NOMO-1 (cell line): ENCODE results near the gene WLS.

Experiments used
- DNase-seq, 2 experiments: peaks; one replicate each; lab custom pipeline; 2025; ENCODE audit not compliant: unreplicated experiment in 2 of 2; lab: John Stamatoyannopoulos, UW

The WLS gene

DNA sequence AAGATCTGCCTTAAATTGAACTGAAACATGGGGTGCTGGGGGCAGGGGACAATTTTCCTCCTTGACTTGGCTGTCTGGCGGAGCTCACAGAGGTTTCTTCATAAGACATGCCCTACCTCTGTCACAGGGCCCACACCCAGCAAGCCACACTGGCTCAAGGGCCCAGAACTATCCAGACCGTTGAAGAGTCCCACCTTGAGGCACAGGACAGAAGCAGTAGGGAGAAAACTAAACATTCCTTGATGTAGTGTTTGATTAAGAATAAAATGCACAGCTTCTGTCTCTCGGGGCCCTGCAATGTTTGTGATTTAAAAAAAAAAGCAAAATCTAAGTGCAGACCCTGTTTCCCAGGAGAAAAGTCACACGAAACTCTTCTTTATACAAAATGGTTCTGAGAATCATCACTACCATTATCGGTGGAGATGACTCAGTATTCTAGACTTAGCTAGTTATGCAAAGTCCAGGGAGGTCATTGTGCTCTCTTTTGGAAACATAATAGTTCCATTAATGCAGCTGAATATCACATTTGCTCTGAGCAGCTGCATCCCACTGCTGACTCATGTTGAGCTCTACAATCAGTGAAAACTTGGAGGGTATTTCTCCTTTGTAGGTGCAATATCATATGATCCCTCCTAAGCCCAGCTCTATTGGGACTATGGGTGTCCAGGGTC, 128.3 kb downstream of the WLS start:
- DNase-seq: no peak

DNA sequence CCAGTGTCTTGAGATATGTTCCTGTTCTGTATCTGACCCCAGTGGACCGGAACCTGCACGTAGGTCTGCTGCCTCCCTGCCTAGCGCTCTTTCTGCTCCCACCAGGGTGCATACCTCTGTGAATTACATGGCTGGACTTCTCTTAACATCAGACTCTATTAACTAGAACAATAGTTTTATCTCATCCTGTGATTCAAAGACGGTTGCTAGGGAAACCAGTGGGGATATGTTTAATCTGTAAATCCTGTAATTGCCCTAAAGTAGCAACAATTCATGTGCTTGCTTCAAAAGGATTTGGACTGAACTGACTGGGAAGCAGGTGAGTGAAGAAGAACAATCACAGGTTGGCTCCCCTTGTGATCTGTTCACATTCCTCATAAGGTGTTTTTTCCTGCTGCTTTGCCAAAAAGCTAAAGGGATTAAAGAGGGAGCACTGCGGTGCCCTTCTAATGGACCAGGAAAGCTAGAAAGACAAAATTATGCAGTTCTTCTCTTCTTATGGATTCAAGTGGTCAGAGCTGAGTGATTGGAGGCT, 129.2 kb downstream of the WLS start:
- no peak for DNase-seq

DNA sequence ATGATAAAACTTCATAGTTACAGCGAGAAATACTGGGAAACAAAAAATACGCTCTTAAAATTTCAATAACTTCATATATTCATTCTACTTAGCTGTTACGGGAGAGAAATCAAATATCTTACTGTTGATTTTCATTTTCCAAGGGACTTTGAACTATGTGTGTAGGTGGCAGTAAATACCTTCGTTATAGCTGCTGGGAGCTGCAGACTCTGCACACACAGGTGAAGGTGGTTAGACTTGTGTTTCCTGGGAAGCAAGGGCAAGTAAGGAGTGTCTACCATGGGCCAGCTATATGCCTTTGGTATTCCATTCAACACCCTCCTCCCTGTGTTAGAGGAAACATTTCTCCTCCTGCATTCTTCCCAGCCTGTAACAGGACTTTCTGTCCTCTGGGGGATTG, 130.5 kb downstream of the WLS start:
- no peak for DNase-seq

DNA sequence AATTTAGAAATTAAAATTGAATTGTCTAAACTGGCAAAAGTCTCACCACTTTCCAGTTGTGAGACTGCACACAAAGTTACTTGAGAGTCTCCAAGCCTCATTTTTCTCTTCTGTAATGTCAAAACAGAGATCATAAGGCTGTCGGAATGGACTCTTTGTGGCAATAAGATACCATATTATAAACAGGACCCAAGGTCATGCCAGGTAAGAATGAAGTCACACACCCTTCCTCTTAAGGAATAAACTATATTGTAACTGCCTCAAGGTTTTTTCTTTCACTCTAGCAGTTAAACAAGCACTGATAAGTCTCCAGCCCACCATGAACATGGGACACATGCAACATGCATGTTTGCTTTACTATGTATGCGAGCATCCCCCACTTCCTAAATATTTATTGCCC, 131.8 kb downstream of the WLS start:
- no peak for DNase-seq

DNA sequence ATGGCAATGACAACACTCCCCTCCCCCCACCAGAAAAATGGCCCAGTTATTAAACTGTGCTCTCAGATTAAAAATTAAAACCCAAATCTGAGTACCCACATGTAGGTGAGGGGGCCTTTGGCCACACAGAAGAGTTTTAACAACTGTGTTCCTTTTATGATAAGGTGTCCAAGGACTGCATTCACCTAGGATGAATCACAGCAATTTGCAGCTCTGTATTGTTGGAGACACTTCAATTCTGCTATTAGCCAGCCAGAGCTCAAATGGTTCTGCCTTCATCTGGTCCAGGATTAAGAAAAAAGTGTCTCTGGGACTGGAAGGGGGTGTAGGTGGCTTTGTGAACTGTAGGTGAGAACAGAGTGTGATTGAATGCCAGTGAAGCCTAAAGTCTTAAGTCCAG, 138.6 kb downstream of the WLS start:
- no peak for DNase-seq

DNA sequence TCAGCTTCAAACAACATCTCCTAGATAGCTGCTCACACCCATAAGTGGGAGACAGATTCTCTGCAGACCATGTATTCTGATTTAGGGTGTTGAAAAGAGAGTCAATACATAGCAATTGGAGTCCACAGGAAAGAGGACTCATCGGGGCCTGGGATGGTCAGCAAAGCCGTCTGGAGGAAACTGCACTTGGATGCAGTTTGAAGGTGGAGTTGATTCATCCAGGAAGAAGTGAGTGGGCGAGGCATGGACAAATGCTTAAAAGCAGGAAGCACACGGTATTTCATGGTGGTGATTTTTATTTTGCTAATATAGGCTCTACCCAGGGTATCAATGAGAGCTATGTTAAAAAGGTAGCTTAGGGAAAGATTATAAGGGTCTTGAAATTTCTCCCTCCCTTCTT, 145.1 kb downstream of the WLS start:
- no peak for DNase-seq

GRCh38 chr1:68085752-68086151, 146.6 kb downstream of the WLS start:
- no peak for DNase-seq

GRCh38 chr1:68083686-68084085, 148.6 kb downstream of the WLS start:
- no peak for DNase-seq

DNA sequence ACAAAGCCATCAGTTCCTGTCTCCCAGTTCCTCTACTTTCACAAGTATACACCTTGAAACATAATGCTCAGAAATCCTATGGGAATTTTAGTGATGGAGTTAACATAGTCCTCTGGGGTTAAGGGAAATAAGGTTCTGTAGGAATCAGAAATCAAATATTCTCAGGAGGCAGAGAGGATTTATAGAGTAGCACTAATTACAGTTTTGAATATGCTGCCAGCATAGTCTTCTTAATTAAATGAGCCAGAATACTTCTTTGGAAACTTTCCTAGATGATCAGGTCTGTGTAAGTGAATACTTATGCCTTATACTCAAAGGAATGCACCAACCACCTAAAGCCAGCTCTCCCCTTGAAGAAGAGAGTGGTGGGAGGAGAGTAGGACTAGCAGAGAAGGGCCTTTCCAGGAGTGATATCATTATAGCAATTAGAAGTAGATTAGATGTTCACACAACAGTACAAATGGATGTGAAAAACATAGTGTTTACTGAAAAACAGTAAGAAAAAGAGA, 150.5 kb downstream of the WLS start:
- DNase-seq: no peak

DNA sequence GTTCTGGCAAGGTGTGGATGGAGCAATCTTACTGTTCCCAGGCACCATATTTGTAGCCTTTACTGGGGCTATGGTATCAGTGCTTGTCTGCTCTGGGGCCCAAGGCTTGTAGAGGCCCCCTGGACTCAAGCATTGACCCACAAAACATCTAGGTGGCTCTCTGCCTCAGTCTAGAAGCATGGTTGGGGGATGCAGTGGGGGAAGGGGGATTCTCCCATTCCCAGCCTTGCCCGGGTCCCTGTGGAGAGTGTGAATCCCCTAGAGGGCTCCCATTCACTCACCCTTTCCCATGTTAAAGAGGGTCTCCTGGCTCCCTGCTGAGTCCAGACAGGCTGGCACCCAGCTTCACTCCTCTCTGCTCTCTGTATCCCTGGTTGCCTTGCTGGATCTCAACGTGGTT, 153.7 kb downstream of the WLS start:
- no peak for DNase-seq
